Osteocyte (in vitro differentiated cells): Measurements from ENCODE around the gene GOLPH3L. TPM values are rescaled to one million over a fixed set of nuclear protein-coding genes. Genes with fewer than 3 reads are reported as not detected.
"Not testable (repeated sequence)": the region's sequence is repeated elsewhere in the genome, so short reads cannot be mapped to it uniquely, and the experiment has no call there.

Experiments used
- DNase-seq: peaks from one replicate; pipeline ENCODE4 v3.0.0; 2021; ENCODE audit warnings: mixed read lengths; ENCODE audit not compliant: unreplicated experiment; ENCODE audit errors: extremely low spot score
- H3K27ac Mint-ChIP-seq: one replicate; pipeline ENCODE4 v1.8.0; 2021; ENCODE audit warnings: mild to moderate bottlenecking, mixed read lengths; ENCODE audit not compliant: unreplicated experiment
- H3K27me3 Mint-ChIP-seq: one replicate; pipeline ENCODE4 v1.8.0; 2021; ENCODE audit warnings: mixed read lengths; ENCODE audit not compliant: unreplicated experiment
- H3K36me3 Mint-ChIP-seq: one replicate; pipeline ENCODE4 v1.8.0; 2021; ENCODE audit warnings: mixed read lengths; ENCODE audit not compliant: unreplicated experiment
- H3K4me1 Mint-ChIP-seq: one replicate; pipeline ENCODE4 v1.8.0; 2021; ENCODE audit warnings: mixed read lengths; ENCODE audit not compliant: unreplicated experiment
- H3K4me3 Mint-ChIP-seq: one replicate; pipeline ENCODE4 v1.8.0; 2021; ENCODE audit warnings: mild to moderate bottlenecking, moderate library complexity, mixed read lengths; ENCODE audit not compliant: unreplicated experiment
- H3K9me3 Mint-ChIP-seq: one replicate; pipeline ENCODE4 v1.8.0; 2021; ENCODE audit warnings: mixed read lengths; ENCODE audit not compliant: unreplicated experiment
- total RNA-seq: library from RNA; stranded (reverse); gene quantifications from 2 replicates; pipeline ENCODE4 v1.2.1, GENCODE V29; 2021
- TF ChIP-seq, protein P1 (sequence below): fragments of 200-600 bp; sonication (generic); IDR thresholded peaks from 2 replicates; pipeline ENCODE4 v1.5.0; 2021; ENCODE audit warnings: antibody characterized with exemption, mild to moderate bottlenecking, moderate library complexity

GOLPH3L gene
- total RNA-seq, 1 donor from 2014 or later: 27.4 TPM

DNA sequence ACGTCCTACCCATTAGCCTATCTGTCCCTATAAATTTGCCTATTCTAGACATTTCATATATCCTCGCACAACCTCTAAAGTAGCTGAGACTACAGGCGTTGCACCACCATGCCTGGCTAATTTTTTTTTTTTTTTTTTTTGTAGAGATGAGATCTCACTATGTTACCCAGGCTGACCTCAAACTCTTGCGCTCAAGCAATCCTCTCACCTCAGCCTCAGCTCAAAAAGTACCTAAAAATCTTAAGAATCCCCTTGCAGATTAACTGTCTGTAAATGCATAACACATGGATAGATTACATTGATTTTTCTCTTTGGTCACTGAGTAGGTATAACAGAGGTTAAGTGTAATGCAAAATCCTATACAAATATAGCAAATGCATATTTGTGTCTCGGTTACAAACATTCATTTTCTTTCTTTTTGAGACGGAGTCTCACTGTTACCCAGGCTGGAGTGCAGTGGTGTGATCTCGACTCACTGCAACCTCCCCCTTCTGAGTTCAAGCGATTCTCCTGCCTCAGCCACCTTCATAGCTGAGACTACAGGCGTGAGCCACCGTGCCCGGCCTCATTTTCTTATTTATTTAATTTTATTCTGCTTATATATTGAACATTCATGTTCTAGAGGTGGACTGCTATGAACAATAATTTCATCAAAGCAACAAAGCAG, 21.4 kb upstream of the GOLPH3L start:
- TF ChIP-seq, protein P1, sequence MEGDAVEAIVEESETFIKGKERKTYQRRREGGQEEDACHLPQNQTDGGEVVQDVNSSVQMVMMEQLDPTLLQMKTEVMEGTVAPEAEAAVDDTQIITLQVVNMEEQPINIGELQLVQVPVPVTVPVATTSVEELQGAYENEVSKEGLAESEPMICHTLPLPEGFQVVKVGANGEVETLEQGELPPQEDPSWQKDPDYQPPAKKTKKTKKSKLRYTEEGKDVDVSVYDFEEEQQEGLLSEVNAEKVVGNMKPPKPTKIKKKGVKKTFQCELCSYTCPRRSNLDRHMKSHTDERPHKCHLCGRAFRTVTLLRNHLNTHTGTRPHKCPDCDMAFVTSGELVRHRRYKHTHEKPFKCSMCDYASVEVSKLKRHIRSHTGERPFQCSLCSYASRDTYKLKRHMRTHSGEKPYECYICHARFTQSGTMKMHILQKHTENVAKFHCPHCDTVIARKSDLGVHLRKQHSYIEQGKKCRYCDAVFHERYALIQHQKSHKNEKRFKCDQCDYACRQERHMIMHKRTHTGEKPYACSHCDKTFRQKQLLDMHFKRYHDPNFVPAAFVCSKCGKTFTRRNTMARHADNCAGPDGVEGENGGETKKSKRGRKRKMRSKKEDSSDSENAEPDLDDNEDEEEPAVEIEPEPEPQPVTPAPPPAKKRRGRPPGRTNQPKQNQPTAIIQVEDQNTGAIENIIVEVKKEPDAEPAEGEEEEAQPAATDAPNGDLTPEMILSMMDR: no peak
- DNase-seq: no peak
- no peaks in the 10 kb centered on the region for H3K36me3 Mint-ChIP-seq
- no peak overlapping the region for H3K27ac Mint-ChIP-seq
- peaks cover 3% of the 10 kb centered on the region for H3K27me3 Mint-ChIP-seq
- H3K4me1 Mint-ChIP-seq: no peaks in the 10 kb centered on the region
- no peak overlapping the region for H3K4me3 Mint-ChIP-seq
- peaks cover under 1% of the 10 kb centered on the region for H3K9me3 Mint-ChIP-seq

DNA sequence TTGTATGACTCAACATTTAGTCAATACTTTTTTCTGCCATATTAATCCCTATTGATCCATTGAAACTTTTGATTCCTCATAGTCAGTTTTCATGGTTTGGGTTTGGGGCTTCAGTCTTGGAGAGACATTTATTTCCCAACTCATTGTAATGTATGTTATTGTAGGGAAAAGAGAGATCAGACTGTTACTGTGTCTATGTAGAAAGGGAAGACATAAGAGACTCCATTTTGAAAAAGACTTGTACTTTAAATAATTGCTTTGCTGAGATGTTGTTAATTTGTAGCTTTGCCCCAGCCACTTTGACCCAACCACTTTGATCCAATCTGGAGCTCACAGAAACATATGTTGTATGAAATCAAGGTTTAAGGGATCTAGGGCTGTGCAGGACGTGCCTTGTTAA, 12.1 kb upstream of the GOLPH3L start:
- H3K27me3 Mint-ChIP-seq: peaks cover 19% of the 10 kb centered on the region
- H3K4me3 Mint-ChIP-seq, DNase-seq, H3K27ac Mint-ChIP-seq, H3K9me3 Mint-ChIP-seq, H3K4me1 Mint-ChIP-seq, H3K36me3 Mint-ChIP-seq: not testable (repeated sequence)

GRCh38 chr1:150708595-150708994, 11.6 kb upstream of the GOLPH3L start:
- TF ChIP-seq, protein P1: no peak
- DNase-seq: no peak
- no peaks in the 10 kb centered on the region for H3K4me1 Mint-ChIP-seq
- H3K27me3 Mint-ChIP-seq: peaks cover 22% of the 10 kb centered on the region
- no peak overlapping the region for H3K27ac Mint-ChIP-seq
- H3K9me3 Mint-ChIP-seq: no peaks in the 10 kb centered on the region
- no peak overlapping the region for H3K4me3 Mint-ChIP-seq
- H3K36me3 Mint-ChIP-seq: no peaks in the 10 kb centered on the region

DNA sequence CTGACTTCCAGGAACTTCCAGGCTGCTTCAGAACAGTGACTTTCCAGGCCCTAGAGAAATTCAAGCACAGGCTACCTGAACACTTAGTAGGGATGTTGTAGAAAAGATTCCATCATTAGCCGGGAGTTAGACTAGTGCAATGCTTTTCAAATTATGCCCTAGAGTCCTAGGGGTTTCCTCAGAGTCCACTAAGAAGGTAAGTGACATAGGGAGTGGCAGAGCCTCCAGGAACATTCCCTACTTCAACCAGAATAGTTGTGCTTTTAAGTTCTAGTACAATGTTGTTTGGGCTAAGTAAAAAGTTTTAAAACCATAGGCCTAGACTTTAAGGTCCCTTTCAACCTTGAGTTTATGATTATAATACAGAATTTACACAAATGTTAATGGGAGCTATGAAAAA, 9.1 kb upstream of the GOLPH3L start:
- DNase-seq: no peak
- TF ChIP-seq, protein P1: no peak
- H3K27ac Mint-ChIP-seq: no peak overlapping the region
- H3K4me1 Mint-ChIP-seq: no peaks in the 10 kb centered on the region
- peaks cover 41% of the 10 kb centered on the region for H3K27me3 Mint-ChIP-seq
- peaks cover 2% of the 10 kb centered on the region for H3K36me3 Mint-ChIP-seq
- no peaks in the 10 kb centered on the region for H3K9me3 Mint-ChIP-seq
- H3K4me3 Mint-ChIP-seq: no peak overlapping the region

- Mint-ChIP-seq H3K27me3 (peaks cover 47% of the 10 kb centered on the region), H3K4me3 (no peak overlapping the region), H3K4me1 (no peaks in the 10 kb centered on the region), H3K27ac (no peak overlapping the region), H3K9me3 (no peaks in the 10 kb centered on the region), H3K36me3 (peaks cover 2% of the 10 kb centered on the region)
- DNase-seq: no peak
- TF ChIP-seq, protein P1: no peak
Measured at GRCh38 chr1:150703427-150703826, 6.5 kb upstream of the GOLPH3L start.
